GM06990 (cell line): ENCODE measurements around the gene ASTL.
A peak's percentile ranks its signal among the peaks of the same experiment; 100 is the strongest.

Source experiments
- DNase-seq: peaks from one replicate; pipeline ENCODE4 v3.0.0-alpha.2; 2011; ENCODE audit not compliant: insufficient read length; ENCODE audit errors: extremely low read depth
- H3K27me3 ChIP-seq: replicated peaks from 2 replicates; pipeline ENCODE4 v1.6.0; 2011; ENCODE audit warnings: low read length; ENCODE audit not compliant: control insufficient read depth, insufficient read depth
- H3K36me3 ChIP-seq: 2 replicates; pipeline ENCODE4 v1.5.1; 2011; ENCODE audit warnings: low read length; ENCODE audit not compliant: control insufficient read depth, insufficient read depth
- H3K4me3 ChIP-seq: replicated peaks from 2 replicates; pipeline ENCODE4 v1.5.1; 2011; ENCODE audit warnings: low read depth, mild to moderate bottlenecking, control low read depth, low read length
- TF ChIP-seq, protein P1 (sequence below): IDR thresholded peaks from 2 replicates; pipeline ENCODE4 v1.5.1; 2011; ENCODE audit warnings: low read length, control low read depth, mild to moderate bottlenecking, inconsistent platforms; ENCODE audit not compliant: insufficient read depth, poor library complexity, severe bottlenecking

Gene ASTL

GRCh38 chr2:96145848-96146152 lies 7.5 kb upstream of the ASTL start:
- TF ChIP-seq, protein P1, sequence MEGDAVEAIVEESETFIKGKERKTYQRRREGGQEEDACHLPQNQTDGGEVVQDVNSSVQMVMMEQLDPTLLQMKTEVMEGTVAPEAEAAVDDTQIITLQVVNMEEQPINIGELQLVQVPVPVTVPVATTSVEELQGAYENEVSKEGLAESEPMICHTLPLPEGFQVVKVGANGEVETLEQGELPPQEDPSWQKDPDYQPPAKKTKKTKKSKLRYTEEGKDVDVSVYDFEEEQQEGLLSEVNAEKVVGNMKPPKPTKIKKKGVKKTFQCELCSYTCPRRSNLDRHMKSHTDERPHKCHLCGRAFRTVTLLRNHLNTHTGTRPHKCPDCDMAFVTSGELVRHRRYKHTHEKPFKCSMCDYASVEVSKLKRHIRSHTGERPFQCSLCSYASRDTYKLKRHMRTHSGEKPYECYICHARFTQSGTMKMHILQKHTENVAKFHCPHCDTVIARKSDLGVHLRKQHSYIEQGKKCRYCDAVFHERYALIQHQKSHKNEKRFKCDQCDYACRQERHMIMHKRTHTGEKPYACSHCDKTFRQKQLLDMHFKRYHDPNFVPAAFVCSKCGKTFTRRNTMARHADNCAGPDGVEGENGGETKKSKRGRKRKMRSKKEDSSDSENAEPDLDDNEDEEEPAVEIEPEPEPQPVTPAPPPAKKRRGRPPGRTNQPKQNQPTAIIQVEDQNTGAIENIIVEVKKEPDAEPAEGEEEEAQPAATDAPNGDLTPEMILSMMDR = no peak
- peak overlapping the region; percentile 41 for H3K4me3 ChIP-seq
- H3K36me3 ChIP-seq = peaks cover 18% of the 10 kb centered on the region
- no peaks in the 10 kb centered on the region for H3K27me3 ChIP-seq
- no peak for DNase-seq

DNA sequence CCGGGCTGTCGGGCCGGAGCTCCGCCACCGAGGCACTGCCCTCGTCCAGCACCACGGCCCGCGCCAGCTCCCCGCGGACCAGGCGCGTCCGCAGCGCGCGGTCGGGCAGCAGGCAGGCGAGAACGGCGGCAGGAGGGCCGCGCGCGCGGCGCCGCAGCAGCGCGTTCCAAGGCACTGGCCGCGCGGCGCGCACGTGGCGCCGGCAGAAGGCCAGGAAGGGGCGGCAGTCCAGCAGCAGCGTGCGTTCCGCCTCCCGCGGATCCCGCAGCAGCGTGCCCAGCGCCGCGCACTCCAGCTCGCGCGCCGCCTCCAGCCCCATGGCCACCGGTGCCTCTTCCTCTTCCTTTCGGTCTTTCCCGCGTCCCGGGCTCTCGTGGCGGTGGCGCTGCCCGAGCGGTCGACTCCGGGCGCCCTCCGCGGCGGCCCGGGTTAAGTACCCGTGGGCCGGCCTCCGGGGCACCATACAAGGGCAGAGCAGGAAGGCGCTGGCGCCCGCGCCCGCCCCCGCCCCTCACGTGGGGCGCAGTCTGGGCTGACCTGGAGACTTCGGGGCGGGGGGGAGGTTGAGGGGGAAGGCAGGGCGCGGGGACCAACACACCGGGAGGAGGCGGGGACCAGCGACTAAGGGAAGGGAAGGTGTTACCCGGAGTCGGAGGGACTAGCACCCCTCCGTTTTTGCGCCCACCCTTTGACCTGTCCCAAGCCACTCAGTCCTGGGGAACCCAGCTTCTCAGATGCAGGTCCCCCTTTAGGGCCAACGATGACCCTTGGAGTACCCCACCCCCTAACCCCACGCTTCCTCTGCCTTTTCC lies 6.9 kb upstream of the ASTL start, which contains the start of gene DUSP2:
Gene DUSP2, minus strand, starts transcription at position 405 of the 812 bp plus-strand sequence. Its CDS starts 86 bp downstream, at position 319.
- Histone ChIP-seq H3K36me3 (peaks cover 18% of the 10 kb centered on the region), H3K4me3 (peak within 1 kb of the TSS; percentile 97), H3K27me3 (no peaks in the 10 kb centered on the region)
- TF ChIP-seq, protein P1 = no peak
- DNase-seq = peak; percentile 100

GRCh38 chr2:96144481-96145035 lies 6.3 kb upstream of the ASTL start:
- Histone ChIP-seq H3K4me3 (peak overlapping the region; percentile 97), H3K36me3 (peaks cover 18% of the 10 kb centered on the region), H3K27me3 (no peaks in the 10 kb centered on the region)
- TF ChIP-seq, protein P1 = no peak
- no peak for DNase-seq

DNA sequence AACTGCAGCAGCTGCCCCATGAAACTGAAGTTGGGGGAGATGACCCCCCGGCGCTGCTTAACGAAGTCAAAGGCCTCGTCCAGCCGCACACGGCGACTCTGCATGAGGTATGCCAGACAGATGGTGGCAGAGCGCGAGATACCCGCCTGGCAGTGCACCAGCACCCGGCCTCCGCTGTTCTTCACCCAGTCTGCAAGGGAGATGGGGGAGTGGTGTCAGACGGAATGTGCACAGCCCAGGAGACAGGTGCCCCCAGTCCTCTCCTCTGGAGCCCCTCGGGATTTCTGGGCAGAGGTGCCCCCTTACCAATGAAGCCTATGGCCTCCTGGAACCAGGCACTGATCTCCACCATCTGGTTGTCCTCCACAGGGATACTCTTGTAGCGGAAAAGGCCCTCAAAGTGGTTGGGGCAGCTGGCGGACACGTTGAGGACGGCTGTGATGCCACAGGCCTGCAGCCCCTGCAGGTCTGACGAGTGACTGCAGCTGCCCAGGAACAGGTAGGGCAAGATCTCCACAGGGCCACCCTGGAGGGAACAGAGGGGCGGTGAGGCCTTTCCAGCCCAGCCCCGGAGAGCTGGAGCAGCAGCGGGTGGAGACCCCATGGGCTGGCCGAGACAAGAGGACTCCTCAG lies 5.7 kb upstream of the ASTL start:
- peak; percentile 66 for DNase-seq
- Histone ChIP-seq H3K36me3 (peaks cover 18% of the 10 kb centered on the region), H3K4me3 (peak overlapping the region; percentile 97), H3K27me3 (no peaks in the 10 kb centered on the region)
- TF ChIP-seq, protein P1 = peak; percentile 45

DNA sequence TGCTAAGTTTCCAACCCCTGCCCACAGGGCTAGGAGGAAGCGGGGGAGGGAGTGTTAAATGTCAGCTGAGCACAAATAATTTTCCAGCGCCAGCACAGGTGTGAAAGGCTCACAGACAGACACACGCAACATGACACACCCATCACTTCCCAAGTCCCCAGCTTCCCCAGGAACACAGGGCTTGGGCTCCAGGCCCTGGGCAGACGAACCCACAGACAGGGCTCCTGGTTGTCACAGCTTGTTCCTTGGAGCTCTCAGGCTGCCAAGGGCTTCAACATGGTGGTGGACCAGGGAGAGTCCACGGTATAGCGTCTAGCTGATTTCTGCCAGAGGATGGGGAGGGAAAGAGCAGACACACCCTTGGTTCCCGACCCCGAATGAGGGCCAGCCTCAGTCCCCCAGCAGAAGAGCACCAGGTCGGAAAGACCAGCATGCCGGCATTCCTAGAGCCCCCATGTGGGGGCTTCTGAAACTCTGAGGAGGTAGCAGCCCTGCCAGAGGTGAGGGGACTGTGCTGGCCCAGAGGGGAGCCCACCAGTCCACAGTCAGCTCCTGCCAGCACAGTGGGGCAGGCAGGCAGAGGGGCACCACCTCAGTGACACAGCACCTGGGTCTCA lies 5.0 kb upstream of the ASTL start:
- peak overlapping the region; percentile 97 for H3K4me3 ChIP-seq
- H3K27me3 ChIP-seq = no peaks in the 10 kb centered on the region
- H3K36me3 ChIP-seq = peaks cover 18% of the 10 kb centered on the region
- no peak for DNase-seq
- TF ChIP-seq, protein P1 = no peak
